Mesendoderm (in vitro differentiated cells): ENCODE results near the gene DNAH10.

Experiments used
- DNase-seq: peaks from one replicate; pipeline ENCODE4 v3.0.0; 2013
- H2AK5ac ChIP-seq: 2 replicates; pipeline ENCODE4 v1.6.1; 2013; ENCODE audit warnings: low read length, inconsistent platforms
- H2BK120ac ChIP-seq: 2 replicates; pipeline ENCODE4 v1.6.1; 2013; ENCODE audit warnings: low read depth, mild to moderate bottlenecking, low read length, moderate library complexity, mixed read lengths
- H2BK15ac ChIP-seq: replicated peaks from 2 replicates; pipeline ENCODE4 v1.6.1; 2013; ENCODE audit warnings: low read depth, mild to moderate bottlenecking, moderate library complexity
- H2BK5ac ChIP-seq: 2 replicates; pipeline ENCODE4 v1.6.1; 2013; ENCODE audit warnings: low read length, inconsistent platforms
- H3K18ac ChIP-seq: 2 replicates; pipeline ENCODE4 v1.6.1; 2013; ENCODE audit warnings: mild to moderate bottlenecking, low read length, mixed read lengths
- H3K23ac ChIP-seq: one replicate; pipeline ENCODE4 v1.6.1; 2013; ENCODE audit warnings: low read length
- H3K27ac ChIP-seq: 2 replicates; pipeline ENCODE4 v1.5.1; 2013; ENCODE audit warnings: low read depth, mild to moderate bottlenecking, inconsistent platforms, low read length, moderate library complexity
- H3K27me3 ChIP-seq: 2 replicates; pipeline ENCODE4 v1.6.1; 2013; ENCODE audit warnings: low read length, control low read depth, mild to moderate bottlenecking, inconsistent platforms; ENCODE audit not compliant: insufficient read depth, poor library complexity
- H3K36me3 ChIP-seq: 2 replicates; pipeline ENCODE4 v1.6.1; 2013; ENCODE audit warnings: low read length, inconsistent platforms; ENCODE audit not compliant: control insufficient read depth, insufficient read depth
- H3K4ac ChIP-seq: one replicate; pipeline ENCODE4 v1.6.1; 2013; ENCODE audit warnings: low read depth, mild to moderate bottlenecking, low read length, moderate library complexity
- H3K4me1 ChIP-seq: 2 replicates; pipeline ENCODE4 v1.6.1; 2013; ENCODE audit warnings: low read depth, low read length, inconsistent platforms; ENCODE audit not compliant: control insufficient read depth
- H3K4me2 ChIP-seq: 2 replicates; pipeline ENCODE4 v1.6.1; 2013; ENCODE audit warnings: low read length
- H3K4me3 ChIP-seq: 2 replicates; pipeline ENCODE4 v1.5.1; 2013; ENCODE audit warnings: mild to moderate bottlenecking, low read length
- H3K56ac ChIP-seq: one replicate; pipeline ENCODE4 v1.6.1; 2013; ENCODE audit warnings: low read length
- H3K79me1 ChIP-seq: 2 replicates; pipeline ENCODE4 v1.6.1; 2013; ENCODE audit warnings: low read length, inconsistent platforms
- H3K79me2 ChIP-seq: 2 replicates; pipeline ENCODE4 v1.6.1; 2013; ENCODE audit warnings: mild to moderate bottlenecking, low read length; ENCODE audit not compliant: control insufficient read depth, insufficient read depth
- H3K9ac ChIP-seq: 2 replicates; pipeline ENCODE4 v1.6.1; 2013; ENCODE audit warnings: low read length, inconsistent platforms
- H4K5ac ChIP-seq: one replicate; pipeline ENCODE4 v1.6.1; 2013; ENCODE audit warnings: low read length
- H4K8ac ChIP-seq: one replicate; pipeline ENCODE4 v1.6.1; 2013; ENCODE audit warnings: low read depth, mild to moderate bottlenecking, control low read depth, low read length, moderate library complexity
- WGBS: extraction: QIAGEN DNeasy Blood & Tissue Kit; methylation state at CpG from one replicate; pipeline ENCODE4 v1.1.7; 2013; ENCODE audit warnings: low lambda C conversion rate, missing lambda C conversion rate; ENCODE audit not compliant: insufficient coverage; ENCODE audit errors: extremely low coverage; 5-methylcytosine and 5-hydroxymethylcytosine counted together

Gene DNAH10

GRCh38 chr12:123890536-123890902 is 128.4 kb downstream of the DNAH10 start:
- Histone ChIP-seq H2AK5ac (no peak overlapping the region), H3K4me1 (peaks cover 2% of the 10 kb centered on the region), H3K36me3 (no peaks in the 10 kb centered on the region), H4K5ac (no peak overlapping the region), H3K79me1 (no peaks in the 10 kb centered on the region), H3K4me3 (no peak overlapping the region), H3K18ac (no peak overlapping the region), H2BK15ac (no peak overlapping the region), H3K23ac (no peak overlapping the region), H4K8ac (no peak overlapping the region), H3K4me2 (no peak overlapping the region), H3K4ac (no peak overlapping the region), H3K79me2 (no peaks in the 10 kb centered on the region), H3K27me3 (no peaks in the 10 kb centered on the region), H3K56ac (no peak overlapping the region), H3K9ac (no peak overlapping the region), H2BK120ac (no peak overlapping the region), H2BK5ac (no peak overlapping the region), H3K27ac (no peak overlapping the region)
- DNase-seq, result no peak
- no CpG with 5 or more reads among the region's 10 CpGs for WGBS

GRCh38 chr12:123891011-123891410 is 128.9 kb downstream of the DNAH10 start:
- no peak overlapping the region for H4K5ac ChIP-seq
- no peak overlapping the region for H3K4ac ChIP-seq
- no peaks in the 10 kb centered on the region for H3K27me3 ChIP-seq
- no peaks in the 10 kb centered on the region for H3K79me2 ChIP-seq
- no peaks in the 10 kb centered on the region for H3K36me3 ChIP-seq
- H2AK5ac ChIP-seq, result no peak overlapping the region
- no peak overlapping the region for H3K9ac ChIP-seq
- no peak overlapping the region for H2BK5ac ChIP-seq
- H3K18ac ChIP-seq, result no peak overlapping the region
- DNase-seq, result no peak
- no peaks in the 10 kb centered on the region for H3K79me1 ChIP-seq
- H3K23ac ChIP-seq, result no peak overlapping the region
- H2BK15ac ChIP-seq, result no peak overlapping the region
- H3K4me3 ChIP-seq, result no peak overlapping the region
- no peak overlapping the region for H4K8ac ChIP-seq
- H3K4me1 ChIP-seq, result peaks cover 2% of the 10 kb centered on the region
- WGBS, result no CpG with 5 or more reads among the region's 7 CpGs
- no peak overlapping the region for H3K56ac ChIP-seq
- H3K4me2 ChIP-seq, result no peak overlapping the region
- no peak overlapping the region for H3K27ac ChIP-seq
- no peak overlapping the region for H2BK120ac ChIP-seq

DNA sequence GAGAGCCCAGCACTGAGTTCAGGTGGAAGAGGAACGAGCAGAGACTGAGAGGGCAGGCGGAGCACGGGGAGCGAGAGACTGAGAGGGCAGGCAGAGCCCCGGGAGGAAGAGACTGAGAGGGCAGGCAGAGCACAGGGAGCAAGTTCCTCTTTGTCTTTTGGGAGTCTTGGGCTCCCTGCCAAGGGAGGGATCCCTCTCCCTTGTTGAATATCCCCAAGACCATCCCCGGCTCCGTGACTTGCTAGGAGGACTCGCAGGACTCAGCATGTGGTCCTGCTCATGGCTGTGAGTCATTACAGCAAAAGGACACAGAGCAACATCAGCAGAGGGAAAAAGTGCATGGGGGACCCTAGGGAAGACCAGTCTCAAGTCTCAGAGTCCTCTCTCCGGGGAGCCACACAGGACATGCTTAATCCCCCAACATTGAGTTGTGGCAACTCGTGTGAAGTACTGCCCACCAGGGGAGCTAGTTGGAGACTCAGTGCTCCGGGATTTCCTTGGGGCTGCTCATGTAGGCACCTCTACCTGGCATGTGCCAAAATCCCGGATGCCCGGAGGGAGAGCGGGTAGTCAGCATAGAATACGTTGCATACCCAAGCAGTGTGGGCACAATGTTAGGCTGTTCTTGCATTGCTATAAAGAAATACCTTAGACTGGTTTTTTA is 129.5 kb downstream of the DNAH10 start:
- Histone ChIP-seq H3K9ac (no peak overlapping the region), H3K27me3 (no peaks in the 10 kb centered on the region), H3K18ac (no peak overlapping the region), H3K56ac (no peak overlapping the region), H2AK5ac (no peak overlapping the region), H3K79me2 (no peaks in the 10 kb centered on the region), H4K8ac (no peak overlapping the region), H2BK15ac (no peak overlapping the region), H4K5ac (no peak overlapping the region), H3K36me3 (no peaks in the 10 kb centered on the region), H3K4me3 (no peak overlapping the region), H3K4me2 (no peak overlapping the region), H3K79me1 (no peaks in the 10 kb centered on the region), H2BK120ac (no peak overlapping the region), H3K23ac (no peak overlapping the region), H3K4ac (no peak overlapping the region), H2BK5ac (no peak overlapping the region), H3K4me1 (peaks cover 2% of the 10 kb centered on the region), H3K27ac (no peak overlapping the region)
- DNase-seq, result peak; percentile 48
- WGBS, result no CpG with 5 or more reads among the region's 15 CpGs

- Histone ChIP-seq H3K36me3 (no peaks in the 10 kb centered on the region), H3K56ac (no peak overlapping the region), H4K5ac (no peak overlapping the region), H3K9ac (no peak overlapping the region), H3K27me3 (no peaks in the 10 kb centered on the region), H2AK5ac (no peak overlapping the region), H2BK120ac (no peak overlapping the region), H4K8ac (no peak overlapping the region), H3K27ac (no peak overlapping the region), H3K4ac (no peak overlapping the region), H3K4me1 (peaks cover 2% of the 10 kb centered on the region), H2BK5ac (no peak overlapping the region), H3K4me3 (no peak overlapping the region), H3K4me2 (no peak overlapping the region), H3K18ac (no peak overlapping the region), H3K79me1 (no peaks in the 10 kb centered on the region), H2BK15ac (no peak overlapping the region), H3K23ac (no peak overlapping the region), H3K79me2 (no peaks in the 10 kb centered on the region)
- no peak for DNase-seq
- WGBS, result no CpG with 5 or more reads among the region's 9 CpGs
Observed at GRCh38 chr12:123892180-123892559, 130.1 kb downstream of the DNAH10 start.

DNA sequence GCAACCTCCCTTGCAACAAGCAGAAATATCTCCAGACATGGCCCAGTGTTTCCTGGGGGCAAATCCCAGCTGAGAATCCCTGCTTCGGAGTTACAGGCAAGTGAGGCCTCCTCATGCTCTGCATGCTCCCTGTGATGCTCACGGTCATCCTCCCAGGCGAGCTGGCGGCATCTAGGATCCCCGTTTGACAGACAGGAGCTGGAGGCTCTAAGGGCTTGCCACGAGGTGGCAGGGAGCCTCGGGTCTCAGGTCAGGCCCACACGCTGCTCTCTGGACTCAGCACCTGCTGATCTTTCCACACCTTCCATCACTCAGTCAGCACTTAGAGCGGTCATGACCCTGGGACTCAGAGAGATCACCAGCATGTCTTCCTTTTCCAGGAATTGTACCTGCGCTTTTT is 130.8 kb downstream of the DNAH10 start:
- no peaks in the 10 kb centered on the region for H3K79me1 ChIP-seq
- no peaks in the 10 kb centered on the region for H3K27me3 ChIP-seq
- H3K18ac ChIP-seq, result no peak overlapping the region
- no peak overlapping the region for H3K4me3 ChIP-seq
- H3K4me2 ChIP-seq, result no peak overlapping the region
- H3K9ac ChIP-seq, result no peak overlapping the region
- WGBS, result no CpG with 5 or more reads among the region's 10 CpGs
- H3K4me1 ChIP-seq, result peaks cover 2% of the 10 kb centered on the region
- H2BK120ac ChIP-seq, result no peak overlapping the region
- H4K8ac ChIP-seq, result no peak overlapping the region
- no peak overlapping the region for H3K4ac ChIP-seq
- no peak overlapping the region for H2AK5ac ChIP-seq
- no peak overlapping the region for H3K56ac ChIP-seq
- H3K79me2 ChIP-seq, result no peaks in the 10 kb centered on the region
- no peak overlapping the region for H4K5ac ChIP-seq
- no peak overlapping the region for H2BK15ac ChIP-seq
- H3K27ac ChIP-seq, result no peak overlapping the region
- no peaks in the 10 kb centered on the region for H3K36me3 ChIP-seq
- no peak overlapping the region for H2BK5ac ChIP-seq
- no peak for DNase-seq
- H3K23ac ChIP-seq, result no peak overlapping the region

- no peak for DNase-seq
- Histone ChIP-seq H3K36me3 (no peaks in the 10 kb centered on the region), H3K23ac (no peak overlapping the region), H2BK120ac (no peak overlapping the region), H4K8ac (no peak overlapping the region), H3K4me2 (no peak overlapping the region), H3K4me3 (no peak overlapping the region), H2AK5ac (no peak overlapping the region), H3K79me1 (no peaks in the 10 kb centered on the region), H3K4me1 (peaks cover 2% of the 10 kb centered on the region), H3K56ac (no peak overlapping the region), H2BK15ac (no peak overlapping the region), H3K27me3 (no peaks in the 10 kb centered on the region), H2BK5ac (no peak overlapping the region), H4K5ac (no peak overlapping the region), H3K18ac (no peak overlapping the region), H3K9ac (no peak overlapping the region), H3K79me2 (no peaks in the 10 kb centered on the region), H3K4ac (no peak overlapping the region), H3K27ac (no peak overlapping the region)
- no CpG with 5 or more reads among the region's 9 CpGs for WGBS
Observed at GRCh38 chr12:123893276-123893675, 131.2 kb downstream of the DNAH10 start.
